Hematopoietic multipotent progenitor cell treated with erythropoietin and hydrocortisone succinate and interleukin-3 and kit ligand, for 4 days (in vitro differentiated cells): ENCODE results near the gene GET4.
"Not testable (repeated sequence)": the region's sequence is repeated elsewhere in the genome, so short reads cannot be mapped to it uniquely, and the experiment has no call there.

Source experiments
- DNase-seq: peaks from one replicate; pipeline ENCODE4 v3.0.0-alpha.2; 2015

Gene GET4

DNA sequence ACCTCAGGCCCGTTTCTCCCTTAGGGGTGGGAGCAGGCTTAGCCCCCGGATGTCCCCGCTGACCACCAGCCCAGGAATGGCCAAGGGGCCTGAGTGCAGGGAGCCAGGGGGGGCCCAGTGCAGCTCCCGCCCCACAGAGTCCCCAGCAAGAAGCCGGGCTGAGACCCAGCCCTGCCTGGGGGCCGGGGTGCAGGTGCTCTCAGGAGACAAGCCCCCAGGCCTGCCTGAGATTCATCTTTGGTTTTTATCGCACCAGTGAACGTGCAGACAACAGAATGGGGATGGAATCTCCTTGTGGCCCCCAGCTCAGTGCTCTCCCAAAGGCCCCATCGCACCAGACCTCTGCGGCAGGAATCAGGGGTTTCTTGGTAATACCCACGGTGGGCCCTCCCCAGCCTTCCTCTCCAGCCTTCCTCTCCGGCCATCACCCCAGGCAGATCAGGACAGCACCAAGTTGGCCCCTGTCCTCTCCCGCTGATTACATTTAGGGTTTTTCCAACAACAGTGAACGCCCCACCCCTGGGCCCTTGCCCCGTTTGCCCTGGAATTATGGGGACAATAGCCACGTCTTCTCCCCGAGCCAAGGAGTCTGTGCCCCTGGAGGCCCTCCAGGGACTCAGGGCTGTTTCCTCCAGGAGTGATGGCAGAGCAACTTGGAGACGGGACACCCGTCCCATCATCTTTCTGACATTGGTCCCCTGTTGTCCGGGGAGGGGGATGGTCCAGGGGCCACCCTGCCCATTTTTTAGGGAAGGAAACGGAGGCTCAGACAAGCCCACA lies 55.7 kb downstream of the GET4 start:
- DNase-seq, result no peak

DNA sequence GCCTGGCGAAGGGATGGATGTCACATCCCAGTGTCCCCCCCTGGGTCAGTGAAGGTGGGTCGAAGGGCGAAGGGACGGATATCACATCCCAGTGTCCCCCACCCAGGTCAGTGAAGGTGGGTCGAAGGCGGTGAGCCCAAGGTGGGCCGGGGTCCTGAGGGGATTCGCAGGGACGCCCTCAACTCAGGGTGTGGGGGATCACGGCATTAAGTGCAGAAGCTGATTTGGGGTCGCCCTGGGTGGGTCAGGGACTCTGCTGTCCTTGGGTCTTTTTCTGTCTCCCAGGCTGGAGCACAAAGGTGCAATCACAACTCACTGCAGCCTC lies 56.3 kb downstream of the GET4 start:
- DNase-seq, result no peak

DNA sequence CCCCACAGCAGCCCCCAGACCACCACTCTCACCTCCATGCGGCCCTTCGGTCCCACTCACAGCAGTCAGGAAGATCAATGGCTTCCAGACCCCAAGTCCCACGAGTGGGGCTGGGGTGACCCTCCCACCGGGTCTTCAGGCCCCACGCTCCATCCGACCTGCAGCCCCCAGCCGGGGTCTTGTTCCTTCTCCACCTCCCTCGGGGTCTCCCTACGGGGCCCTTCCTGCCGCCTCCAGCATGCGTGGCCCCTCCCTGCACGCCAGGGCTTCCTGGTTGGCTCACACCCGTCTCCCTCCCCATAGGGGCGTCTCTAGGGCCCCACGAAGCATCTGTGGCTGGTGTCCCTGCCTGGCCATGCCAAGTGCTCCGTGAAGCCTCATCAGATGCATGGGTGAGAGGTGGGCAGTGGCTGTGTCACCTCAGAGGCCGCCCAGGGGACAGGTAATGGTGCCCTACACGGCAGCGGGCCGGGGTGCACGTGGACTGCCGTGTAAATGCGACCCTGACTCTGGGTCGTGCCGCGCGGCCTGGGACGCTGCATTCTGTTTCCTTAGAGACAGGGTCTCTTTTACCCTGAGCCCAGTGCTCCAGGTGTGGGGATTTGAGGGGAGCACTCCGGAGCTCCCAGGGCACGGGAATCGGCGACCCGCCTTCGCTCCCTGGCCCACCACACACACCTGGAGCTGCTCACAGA lies 58.3 kb downstream of the GET4 start:
- no peak for DNase-seq

DNA sequence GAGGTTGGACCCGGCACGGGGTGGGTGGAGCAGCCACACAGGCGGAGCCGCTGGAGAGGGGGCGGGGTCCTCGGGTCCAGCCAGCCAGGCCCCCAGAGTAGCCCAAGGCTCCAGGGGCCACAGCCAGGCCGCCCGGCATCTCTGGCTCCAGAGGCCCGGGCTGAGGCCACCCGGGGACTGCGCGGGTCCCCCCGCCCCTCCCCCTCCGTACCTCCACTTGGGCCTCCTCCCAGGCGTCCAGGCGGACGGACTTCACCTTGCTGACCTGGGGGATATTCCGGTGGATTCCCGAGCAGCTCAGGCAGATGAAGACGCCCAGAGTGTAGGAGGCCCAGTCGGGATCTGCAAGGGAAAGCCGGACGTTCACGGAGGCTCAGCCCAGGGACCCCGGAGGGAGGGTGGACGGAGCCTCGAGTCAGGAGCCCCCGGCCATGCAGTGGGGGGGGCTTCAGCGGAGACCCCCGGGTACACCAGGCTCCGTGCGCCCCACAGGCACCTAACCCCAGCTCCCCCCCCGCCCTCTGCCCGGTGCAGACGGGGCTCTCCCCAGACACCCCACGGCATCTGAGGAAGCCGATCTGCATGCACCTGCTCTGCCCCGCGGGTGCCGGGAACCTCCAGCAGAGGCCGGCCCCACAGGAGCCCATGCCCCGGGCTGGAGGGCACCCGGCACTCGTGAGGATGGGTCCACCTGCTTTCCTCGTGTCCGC lies 59.0 kb downstream of the GET4 start:
- DNase-seq, result no peak

DNA sequence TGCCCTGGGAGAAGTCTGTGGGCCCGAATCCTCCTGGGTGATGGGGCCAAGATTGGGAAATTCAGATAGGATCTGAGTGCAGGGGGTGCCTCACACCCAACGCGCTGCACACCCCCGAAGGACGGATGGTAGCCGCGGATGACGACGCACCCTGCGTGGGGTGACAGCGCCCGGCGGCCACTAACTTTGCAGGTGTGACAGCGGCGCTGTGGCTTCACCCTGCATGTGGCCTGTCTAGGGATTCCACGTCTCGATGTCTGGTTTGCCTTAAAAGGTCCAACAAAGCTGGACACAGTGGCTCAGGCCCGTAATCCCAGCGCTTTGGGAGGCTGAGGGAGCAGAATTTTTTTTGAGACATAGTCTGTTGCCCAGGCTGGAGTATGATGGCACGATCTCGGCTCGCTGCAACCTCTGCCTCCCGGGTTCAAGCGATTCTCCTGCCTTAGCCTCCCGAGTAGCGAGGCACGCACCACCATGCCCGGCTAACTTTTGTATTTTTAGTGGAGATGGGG lies 59.6 kb downstream of the GET4 start:
- no peak for DNase-seq

DNA sequence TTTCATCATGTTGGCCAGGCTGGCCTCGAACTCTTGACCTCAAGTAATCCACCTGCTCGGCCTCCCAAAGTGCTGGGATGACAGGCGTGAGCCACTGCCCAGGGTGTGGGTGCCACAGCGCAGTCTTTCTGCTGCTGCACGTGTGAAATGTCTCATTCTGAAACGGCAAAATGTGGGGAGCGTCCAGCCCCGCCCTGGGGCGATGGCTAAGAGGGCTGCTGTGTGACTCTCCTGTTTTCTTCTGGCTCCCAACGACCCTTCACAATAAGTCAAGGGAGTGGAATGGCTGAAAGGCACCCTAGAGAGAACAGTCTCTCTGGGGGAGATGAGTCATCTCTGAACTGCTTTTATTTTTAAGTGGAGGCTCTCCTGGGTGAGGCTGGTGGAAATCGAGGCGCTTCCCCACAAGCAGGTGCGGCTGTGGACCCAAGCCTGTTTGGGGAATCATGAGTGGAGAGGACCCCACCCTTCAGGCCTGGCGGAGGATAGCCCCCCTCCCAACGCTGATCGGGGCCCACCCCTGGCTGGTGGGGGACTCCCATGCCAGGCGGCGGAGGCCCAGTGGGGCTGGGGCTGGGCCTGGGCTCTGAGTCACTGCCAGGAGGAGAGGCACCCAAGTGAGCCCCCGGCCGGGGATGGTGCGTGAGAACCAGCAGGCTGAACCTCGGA lies 60.2 kb downstream of the GET4 start:
- no peak for DNase-seq

DNA sequence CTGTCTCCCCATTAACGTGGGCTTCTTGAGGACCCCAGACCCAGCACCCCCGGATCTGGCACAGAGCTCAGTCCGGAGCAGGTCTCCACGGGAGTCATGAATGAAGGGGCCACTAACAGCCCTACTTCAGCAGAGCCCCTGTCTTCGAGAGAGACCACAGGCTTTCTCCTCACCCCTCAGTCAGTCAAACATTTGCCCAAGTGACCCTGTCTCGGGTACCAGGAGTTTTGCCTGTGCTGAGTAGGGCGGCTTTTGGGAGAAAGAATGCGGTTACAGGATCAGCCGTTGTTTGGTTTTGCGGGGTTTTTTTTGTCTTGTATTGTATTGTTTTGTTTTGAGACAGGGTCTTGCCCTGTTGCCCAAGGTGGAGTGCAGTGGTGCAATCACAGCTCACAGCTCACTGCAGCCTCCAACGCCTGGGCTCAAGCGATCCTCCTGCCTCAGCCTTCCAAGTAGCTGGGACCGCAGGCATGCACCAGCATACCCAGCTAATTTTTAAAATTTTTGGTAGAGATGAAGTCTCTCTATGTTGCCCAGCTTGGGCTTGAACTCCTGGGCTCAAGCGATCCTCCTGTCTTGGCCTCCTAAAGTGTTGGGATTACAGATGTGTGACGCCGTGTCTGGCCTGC lies 61.6 kb downstream of the GET4 start:
- no peak for DNase-seq

DNA sequence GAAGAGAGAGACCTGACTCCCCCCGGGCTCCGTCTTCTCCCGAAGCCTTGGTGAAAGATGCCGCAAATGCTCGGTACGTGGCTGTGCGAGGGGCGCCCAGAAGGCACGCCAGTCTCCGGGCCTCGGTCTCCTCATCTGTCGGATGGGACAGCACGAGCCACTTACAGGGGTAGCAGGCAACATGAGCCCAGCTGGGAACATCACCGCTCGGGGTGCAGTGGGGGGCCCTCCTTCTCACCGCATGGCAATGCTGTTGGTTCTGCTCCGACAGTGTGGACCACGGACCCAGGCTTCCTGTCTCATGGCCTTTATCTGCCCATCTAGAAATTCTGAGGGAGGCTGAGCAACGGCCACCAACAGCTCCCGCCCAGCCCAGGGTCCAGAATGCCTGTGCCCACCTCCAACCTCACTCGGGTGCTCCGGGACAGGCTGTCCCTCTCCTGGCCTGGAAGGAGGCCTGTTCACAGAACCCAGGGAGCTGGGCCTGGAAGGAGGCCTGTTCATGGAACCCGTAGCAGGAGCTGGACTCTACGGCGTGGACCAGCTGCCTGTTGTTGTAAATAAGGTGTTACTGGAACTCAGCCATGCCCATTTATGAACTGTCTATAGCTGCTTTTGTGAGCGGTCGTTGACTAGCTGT lies 62.3 kb downstream of the GET4 start:
- DNase-seq, result no peak

DNA sequence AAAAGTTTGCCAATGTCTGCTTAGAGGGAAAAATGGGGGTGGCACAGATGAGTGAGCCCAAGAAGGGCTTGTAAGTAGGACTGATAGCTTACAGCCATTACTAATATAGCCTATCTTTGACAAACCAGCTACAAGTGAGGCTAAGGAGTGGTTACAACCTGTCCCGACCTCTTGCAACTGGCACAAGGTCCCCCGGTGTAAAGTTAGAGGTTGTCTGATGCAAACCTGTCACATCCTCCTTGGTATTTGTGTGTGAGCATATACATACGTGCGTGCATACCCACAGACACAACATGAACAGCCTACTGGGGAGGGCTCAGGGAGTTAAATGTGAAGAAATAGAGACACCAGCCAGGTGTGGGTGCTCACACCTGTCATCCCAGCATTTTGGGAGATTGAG lies 63.5 kb downstream of the GET4 start:
- no peak for DNase-seq

DNA sequence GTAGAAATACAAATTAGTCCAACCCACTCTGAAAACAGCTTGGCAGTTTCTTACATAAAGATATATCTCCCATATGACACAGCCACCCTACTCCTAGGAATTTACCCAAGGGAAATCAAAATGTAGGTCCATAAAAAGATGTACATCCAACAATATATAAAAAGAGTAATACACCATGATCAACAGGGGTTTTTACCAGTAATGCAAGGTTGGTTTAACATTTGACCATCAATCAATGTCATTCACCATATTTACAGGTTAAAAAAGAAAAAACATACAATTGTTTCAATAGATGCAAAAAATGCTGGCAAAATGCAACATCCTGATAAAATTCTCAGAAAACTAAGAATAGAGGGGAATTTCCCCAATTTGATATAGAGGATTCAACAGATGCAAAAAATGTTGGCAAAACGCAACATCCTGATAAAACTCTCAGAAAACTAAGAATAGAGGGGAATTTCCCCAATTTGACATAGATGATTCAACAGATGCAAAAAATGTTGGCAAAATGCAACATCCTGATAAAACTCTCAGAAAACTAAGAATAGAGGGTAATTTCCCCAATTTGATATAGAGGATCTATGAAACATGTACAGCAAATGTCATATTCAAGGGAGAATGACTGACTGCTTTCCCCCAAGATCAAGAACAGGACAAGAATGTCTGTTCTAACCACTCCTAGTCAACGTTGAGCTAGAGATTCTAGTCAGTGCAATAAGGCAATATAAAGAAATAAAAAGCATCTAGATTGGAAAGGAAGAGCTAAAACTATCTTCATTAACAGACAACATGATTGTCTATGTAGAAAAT lies 64.5 kb downstream of the GET4 start:
- no peak for DNase-seq

DNA sequence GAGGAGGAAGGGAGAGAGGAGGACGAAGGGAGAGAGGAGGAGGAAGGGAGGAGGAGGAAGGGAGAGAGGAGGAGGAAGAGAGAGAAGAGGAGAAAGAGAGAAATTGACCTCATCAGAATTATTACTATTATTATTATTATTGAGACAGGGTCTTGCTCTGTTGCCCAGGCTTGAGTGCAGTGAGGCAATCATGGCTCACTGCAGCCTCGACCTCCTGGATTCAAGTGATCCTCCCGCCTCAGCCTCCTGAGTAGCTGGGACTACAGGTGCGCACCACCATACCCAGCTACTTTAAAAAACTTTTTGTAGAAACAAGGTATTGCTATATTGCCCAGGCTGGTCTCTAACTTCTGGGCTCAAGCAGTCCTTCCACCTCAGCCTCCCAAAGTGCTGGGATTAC lies 67.4 kb downstream of the GET4 start:
- DNase-seq, result not testable (repeated sequence)

DNA sequence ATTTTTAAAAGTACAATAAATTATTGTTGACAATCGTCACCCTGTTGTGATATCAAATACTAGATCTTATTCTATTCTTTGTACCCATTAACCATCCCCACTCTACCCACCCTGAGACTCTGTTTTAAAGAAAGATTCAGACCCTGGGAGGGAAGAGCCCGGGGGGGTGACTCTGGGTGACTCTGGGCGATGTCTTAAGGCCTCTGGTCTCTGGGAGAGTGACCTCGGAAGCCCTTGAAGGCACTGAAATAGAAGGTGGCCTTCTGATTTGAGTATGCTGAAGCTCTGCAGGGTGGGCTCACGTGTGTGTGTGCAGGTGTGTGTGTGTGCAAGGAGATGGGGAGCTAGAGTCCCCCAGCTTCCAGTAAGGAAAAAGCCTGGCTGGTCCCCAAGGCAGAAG lies 68.4 kb downstream of the GET4 start:
- no peak for DNase-seq

DNA sequence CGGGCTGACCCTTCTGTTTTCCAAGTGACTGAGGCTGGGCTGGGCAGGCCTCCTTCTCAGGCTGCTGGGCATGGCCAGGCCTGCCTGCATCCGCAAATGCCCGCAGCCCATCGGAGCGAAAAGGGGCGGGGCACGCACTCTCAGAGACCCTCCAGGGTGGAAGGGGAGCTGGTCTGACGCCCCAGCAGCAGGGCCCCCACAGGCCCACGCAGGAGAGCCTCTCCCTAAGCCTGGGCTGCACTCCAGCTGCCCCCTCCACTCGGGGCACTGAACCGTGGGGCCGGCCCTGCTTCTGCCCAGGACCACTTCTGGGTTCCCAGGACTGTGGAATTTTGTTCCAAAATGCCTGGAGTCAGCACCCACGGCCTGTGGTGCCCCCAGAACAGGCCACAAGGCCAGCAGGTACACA lies 68.8 kb downstream of the GET4 start:
- no peak for DNase-seq

DNA sequence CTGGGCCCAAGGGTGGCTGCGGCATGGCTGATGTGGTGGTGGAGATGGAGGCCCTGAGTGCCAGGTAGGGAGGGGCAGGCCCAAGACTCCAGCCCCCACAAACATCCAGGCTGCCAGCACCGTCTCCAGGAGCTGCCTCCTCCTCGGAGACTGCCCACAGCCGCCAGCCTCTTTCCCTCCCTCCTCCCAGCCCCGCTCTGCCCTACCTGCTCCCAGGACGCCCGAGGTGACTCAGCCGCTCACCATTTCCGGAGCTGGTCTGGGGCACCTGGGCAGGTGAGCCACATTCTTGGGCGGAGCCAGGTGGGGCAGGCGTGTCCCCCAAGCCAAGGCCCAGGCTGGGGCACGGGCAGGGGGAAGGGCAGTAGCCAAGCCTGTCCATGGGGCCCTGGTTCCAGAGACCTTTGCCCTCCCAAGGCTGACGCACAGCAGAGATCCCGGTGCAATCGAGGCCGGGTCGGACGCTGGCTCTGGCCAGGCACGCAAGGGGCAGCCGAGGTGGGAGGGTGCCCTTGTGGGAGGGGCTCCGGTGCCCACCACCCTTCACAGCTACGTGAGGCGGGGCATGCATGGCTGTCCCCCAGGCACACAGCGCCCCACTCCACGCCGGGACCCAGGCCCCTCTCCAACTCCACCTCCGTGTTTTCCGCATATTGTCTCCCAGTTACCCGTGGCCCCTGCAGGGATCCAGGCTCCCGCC lies 69.4 kb downstream of the GET4 start:
- no peak for DNase-seq
